WERI-Rb-1 (cell line): ENCODE data around the gene PALB2.

Source experiments
- DNase-seq: peaks from one replicate; pipeline ENCODE4 v3.0.0-alpha.2; 2020
- H3K27ac ChIP-seq: fragments of 250-450 bp; sonication (Bioruptor Pico); 2 replicates; pipeline ENCODE4 v1.5.1; 2020; ENCODE audit warnings: mild to moderate bottlenecking, moderate library complexity
- H3K27me3 ChIP-seq: fragments of 250-450 bp; sonication (Bioruptor Pico); 2 replicates; pipeline ENCODE4 v1.5.1; 2021; ENCODE audit warnings: mild to moderate bottlenecking, low read depth, moderate library complexity; ENCODE audit not compliant: insufficient read depth, severe bottlenecking
- H3K36me3 ChIP-seq: fragments of 250-450 bp; sonication (Bioruptor Pico); 2 replicates; pipeline ENCODE4 v1.5.1; 2020; ENCODE audit warnings: mild to moderate bottlenecking, moderate library complexity
- H3K4me3 ChIP-seq: 2 replicates; pipeline ENCODE4 v1.5.1; 2011; ENCODE audit warnings: low read depth, mild to moderate bottlenecking, control low read depth, low read length
- H3K9me3 ChIP-seq: fragments of 250-450 bp; sonication (Bioruptor Pico); 2 replicates; pipeline ENCODE4 v1.5.1; 2021; ENCODE audit warnings: mild to moderate bottlenecking, moderate library complexity; ENCODE audit not compliant: severe bottlenecking
- TF ChIP-seq, protein P1 (sequence below): IDR thresholded peaks from 2 replicates; pipeline ENCODE4 v1.5.1; 2011; ENCODE audit warnings: low read depth, mild to moderate bottlenecking, control low read depth, inconsistent platforms, low read length

Gene PALB2

DNA sequence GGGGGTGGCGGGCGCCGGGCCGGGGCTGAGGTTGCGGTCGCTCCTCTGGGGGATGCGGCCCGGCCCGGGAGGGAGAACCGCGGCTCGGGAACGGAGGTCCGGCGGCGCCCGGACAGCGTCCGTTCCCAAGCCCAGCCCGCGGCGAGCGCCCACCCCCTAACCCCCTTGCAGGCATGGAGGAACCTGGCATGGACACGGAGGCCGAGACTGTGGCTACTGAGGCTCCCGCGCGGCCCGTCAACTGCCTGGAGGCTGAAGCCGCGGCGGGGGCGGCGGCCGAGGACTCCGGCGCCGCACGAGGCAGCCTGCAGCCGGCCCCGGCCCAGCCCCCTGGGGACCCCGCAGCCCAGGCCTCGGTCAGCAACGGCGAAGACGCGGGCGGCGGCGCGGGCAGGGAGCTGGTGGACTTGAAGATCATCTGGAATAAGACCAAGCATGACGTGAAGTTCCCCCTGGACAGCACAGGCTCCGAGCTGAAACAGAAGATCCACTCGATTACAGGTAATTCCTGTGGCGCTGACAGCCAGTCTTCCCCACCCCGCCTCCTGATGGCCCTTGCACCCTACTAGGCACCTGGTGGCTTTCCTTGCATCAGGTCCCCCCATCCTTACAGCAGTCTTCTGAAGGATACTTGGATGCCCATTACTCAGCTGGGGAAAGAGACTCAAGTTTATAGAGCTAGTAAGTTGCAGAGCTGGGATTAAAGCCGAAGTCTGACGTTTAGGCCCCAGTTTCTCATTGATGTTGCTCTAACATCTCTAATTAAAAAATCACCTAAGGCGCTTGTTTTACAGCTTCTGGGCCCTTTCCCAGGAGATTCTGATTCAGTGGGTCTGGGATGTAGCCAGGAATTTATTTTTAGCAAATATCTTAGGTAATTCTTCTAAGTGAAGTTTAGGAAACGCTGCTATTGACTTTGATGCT lies 83.1 kb downstream of the PALB2 start:
- peak overlapping the region; percentile 69 for H3K4me3 ChIP-seq
- peak overlapping the region; percentile 92 for H3K27ac ChIP-seq
- peak; percentile 16 for DNase-seq
- peaks cover 41% of the 10 kb centered on the region for H3K36me3 ChIP-seq
- no peaks in the 10 kb centered on the region for H3K9me3 ChIP-seq
- TF ChIP-seq, protein P1, sequence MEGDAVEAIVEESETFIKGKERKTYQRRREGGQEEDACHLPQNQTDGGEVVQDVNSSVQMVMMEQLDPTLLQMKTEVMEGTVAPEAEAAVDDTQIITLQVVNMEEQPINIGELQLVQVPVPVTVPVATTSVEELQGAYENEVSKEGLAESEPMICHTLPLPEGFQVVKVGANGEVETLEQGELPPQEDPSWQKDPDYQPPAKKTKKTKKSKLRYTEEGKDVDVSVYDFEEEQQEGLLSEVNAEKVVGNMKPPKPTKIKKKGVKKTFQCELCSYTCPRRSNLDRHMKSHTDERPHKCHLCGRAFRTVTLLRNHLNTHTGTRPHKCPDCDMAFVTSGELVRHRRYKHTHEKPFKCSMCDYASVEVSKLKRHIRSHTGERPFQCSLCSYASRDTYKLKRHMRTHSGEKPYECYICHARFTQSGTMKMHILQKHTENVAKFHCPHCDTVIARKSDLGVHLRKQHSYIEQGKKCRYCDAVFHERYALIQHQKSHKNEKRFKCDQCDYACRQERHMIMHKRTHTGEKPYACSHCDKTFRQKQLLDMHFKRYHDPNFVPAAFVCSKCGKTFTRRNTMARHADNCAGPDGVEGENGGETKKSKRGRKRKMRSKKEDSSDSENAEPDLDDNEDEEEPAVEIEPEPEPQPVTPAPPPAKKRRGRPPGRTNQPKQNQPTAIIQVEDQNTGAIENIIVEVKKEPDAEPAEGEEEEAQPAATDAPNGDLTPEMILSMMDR: no peak
- H3K27me3 ChIP-seq: no peaks in the 10 kb centered on the region

DNA sequence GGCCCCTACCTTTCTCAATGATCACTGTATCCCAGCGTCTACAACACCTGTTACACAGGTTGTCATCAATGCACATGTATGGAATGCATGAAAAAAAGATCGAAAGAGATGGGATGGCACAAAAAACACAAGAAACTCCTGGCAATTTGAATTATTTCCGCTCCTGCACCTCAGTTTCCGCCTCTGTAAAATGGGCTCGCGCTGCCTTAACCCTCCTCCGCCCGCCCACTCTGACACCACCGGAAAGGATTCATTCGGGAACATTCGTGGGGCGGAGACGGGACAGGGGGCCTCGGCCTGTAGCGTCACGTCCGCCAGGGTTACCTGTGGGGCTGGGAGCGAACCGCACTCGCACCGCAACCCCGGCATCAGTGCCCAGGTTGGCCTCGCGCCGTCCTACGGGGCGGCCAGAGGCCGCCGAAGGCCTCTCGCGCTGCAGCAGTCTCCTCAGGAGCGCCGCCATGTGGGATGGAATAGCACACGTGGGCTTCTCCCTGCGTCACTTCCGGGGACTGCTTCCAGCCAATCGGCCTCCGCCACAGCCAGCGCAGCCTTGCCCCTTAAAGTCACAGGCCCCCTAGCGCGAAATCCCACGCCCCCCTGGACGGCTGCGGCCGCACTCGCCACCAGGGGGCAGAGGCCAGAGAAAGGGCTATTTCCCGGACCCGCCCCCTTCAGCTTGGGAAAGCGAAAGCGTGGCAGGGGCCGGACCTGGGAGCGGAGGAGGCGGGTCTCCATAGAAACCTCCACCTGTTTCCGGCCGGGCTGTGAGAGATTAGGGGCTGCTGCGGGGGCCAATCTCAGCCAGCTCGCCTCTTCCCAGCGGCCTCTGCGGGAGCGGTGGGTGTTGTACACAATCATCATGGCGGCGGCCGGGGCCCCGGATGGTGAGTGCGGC lies 84.0 kb downstream of the PALB2 start, which contains the start of the genes EARS2 and UBFD1:
Gene EARS2 (minus strand): TSS at position 470 of the 898 bp plus-strand sequence. CDS start 7 bp downstream, at position 463.
Gene UBFD1 (plus strand): TSS at position 847 of the 898 bp plus-strand sequence. CDS start 16 bp downstream, at position 863.
- DNase-seq: peak; percentile 99
- peak within 1 kb of the TSS; percentile 92 for H3K27ac ChIP-seq
- no peaks in the 10 kb centered on the region for H3K27me3 ChIP-seq
- H3K36me3 ChIP-seq: peaks cover 40% of the 10 kb centered on the region
- peak within 1 kb of the TSS; percentile 69 for H3K4me3 ChIP-seq
- H3K9me3 ChIP-seq: no peaks in the 10 kb centered on the region
- TF ChIP-seq, protein P1: peak; percentile 78

DNA sequence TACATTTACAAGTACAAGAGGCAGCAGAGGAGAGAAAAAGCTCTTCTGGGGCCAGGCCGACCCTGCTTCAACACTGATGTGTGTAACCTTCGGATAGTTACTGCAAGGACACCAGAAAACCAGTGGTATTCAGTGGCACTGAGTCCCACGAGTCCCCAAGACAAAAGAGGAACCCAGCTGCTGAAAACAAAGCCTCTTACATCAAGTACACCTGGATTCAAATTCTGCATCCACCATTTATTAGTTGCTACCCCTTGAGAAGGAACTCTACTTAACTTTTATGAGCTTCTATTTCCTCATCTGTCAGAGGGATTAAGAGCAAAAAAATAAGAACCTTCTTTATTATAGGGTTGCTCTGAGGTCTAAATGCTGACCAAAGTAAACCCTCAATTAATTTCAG lies 86.6 kb downstream of the PALB2 start:
- peaks cover 37% of the 10 kb centered on the region for H3K36me3 ChIP-seq
- H3K4me3 ChIP-seq: no peak overlapping the region
- H3K27ac ChIP-seq: no peak overlapping the region
- H3K9me3 ChIP-seq: no peaks in the 10 kb centered on the region
- DNase-seq: no peak
- H3K27me3 ChIP-seq: no peaks in the 10 kb centered on the region
- TF ChIP-seq, protein P1: no peak
